Stimulated activated CD8-positive, alpha-beta memory T cell treated with anti-CD3 and anti-CD28 coated beads, Interleukin-12 subunit alpha, Interleukin-12 subunit beta, amount 100 ng/mL, for 24 hours (primary cell): ENCODE results near the gene SF1.

ENCODE experiments used
- DNase-seq: peaks from one replicate; pipeline ENCODE4 v3.0.0-alpha.2; 2020; ENCODE audit errors: extremely low read depth

SF1 gene

DNA sequence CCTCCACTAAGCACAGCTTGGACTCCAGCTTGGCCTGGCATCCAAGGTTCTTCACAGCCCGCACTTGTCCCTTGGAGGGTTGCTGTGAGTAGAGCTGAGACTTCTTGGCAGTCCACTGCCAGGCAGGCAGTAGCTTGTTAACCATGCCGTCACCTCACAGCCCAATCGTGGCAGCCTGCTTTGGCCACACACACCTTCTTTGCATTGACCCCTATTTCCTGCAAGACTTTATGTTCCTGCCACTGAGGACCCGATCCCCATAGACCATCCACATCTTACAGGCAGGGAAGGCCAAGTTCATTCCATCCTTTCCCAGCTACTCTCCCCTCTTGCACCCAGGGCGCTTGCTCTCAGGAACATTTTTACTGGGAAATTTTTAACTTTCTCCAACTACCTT lies 16.1 kb downstream of the SF1 start:
- DNase-seq: no peak

GRCh38 chr11:64760759-64761420 lies 17.5 kb downstream of the SF1 start:
- no peak for DNase-seq

- DNase-seq: no peak
Observed at GRCh38 chr11:64759722-64760719, 18.3 kb downstream of the SF1 start, which contains the start of gene PYGM. Gene PYGM, minus strand, starts transcription at chr11:64759974. Its CDS starts 76 bp downstream, at chr11:64759898.

DNA sequence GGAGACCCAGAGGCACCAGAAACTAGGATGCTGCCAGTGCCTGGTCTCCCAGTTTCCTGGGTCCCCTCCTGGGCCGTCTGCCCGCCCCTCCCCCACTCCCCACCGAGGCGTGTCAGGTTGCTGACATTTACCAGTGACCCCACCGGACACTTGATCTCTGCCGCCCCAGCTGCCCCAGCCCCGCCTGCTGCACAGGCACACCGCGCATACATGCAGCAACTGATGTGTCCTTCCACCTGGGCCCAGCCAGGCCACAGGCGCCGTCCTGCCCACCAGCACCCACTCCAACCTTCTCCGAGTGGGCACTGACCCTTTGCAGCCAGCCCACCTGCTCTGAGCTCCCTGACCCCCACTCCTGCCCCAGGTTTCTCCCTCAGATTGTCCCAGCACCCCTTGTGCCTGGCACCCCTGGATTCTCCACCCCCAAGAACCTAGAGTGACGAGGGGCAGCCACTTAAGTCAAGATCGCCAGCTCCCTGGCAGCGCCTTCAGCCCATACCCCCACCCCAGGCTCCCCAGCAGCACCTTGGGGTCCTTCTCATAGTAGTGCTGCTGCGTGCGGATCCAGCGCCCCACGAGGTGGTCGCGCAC lies 19.1 kb downstream of the SF1 start:
- DNase-seq: no peak

DNA sequence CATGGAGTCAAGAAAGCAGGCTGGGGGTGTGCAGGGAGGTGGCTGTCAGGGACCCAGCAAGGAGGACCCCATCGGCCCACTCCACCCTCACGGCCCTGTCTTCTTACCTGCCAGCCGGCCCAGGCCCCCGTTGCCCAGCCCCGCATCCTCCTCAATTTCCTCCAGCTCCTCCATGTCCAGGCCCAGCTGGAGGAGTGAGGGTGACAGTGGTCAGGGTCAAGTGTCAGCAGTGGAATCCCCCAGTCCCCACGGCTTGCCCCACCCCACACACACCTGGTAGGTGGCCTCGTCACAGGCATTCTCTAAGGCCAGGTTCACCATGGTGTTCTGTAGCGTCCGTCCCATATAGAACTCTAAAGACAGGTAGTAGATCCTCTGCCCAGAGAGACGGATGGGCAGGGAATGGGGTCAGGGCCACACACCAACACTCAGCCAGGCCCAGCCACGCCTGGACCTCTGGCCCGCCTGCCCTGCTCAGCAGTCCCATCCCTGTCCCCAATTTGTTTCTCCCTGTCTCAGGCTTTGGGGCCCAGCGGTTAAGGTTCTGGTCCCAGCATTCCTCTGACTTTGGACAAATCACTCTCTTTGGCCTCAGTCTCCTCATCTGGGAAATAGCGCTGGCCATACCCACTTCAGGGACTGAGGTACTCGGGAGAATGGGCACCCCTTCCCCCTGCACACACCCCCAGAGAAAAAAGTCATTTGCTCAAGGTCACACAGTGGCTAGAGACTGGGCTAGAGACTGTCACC lies 19.8 kb downstream of the SF1 start:
- DNase-seq: no peak

- DNase-seq: no peak
Observed at GRCh38 chr11:64757549-64758329, 20.6 kb downstream of the SF1 start.

GRCh38 chr11:64755681-64756361 lies 22.5 kb downstream of the SF1 start:
- DNase-seq: no peak

DNA sequence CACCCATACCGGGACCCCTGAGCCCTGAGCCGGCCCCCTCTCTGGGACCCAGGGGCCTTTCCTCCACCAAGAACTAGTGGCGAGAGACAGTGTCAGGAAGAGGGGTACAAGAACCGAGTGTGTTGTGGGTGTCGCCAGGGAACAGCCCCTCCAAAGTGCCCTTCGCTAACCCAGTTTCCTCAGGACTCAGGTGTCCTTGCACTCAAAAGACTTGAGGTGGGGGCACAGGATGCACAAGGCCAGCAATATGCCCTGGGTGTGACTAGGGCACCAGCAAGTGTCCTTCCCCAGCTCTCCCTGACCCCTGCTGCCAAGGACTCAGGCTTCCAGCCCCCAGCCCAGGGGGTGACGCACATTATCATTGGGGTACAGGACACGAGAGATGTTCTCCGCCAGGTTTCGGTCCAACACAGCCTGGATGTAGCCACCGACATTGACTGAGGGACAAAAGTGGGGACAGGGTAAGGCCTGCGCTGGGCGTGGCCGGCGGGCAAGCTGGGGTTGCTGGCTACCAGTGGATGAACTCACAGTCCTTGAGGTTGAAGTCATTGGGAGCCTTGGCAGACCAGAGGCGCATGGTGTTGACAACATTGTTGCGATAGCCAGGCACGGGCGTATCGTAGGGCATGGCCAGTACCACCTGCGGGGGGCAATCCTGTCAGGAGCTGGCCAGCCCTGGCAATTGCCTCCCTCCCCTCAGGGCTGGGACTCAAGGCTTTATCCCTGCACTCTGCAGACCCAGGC lies 23.3 kb downstream of the SF1 start:
- no peak for DNase-seq

- no peak for DNase-seq
Observed at GRCh38 chr11:64754124-64754918, 24.0 kb downstream of the SF1 start.

DNA sequence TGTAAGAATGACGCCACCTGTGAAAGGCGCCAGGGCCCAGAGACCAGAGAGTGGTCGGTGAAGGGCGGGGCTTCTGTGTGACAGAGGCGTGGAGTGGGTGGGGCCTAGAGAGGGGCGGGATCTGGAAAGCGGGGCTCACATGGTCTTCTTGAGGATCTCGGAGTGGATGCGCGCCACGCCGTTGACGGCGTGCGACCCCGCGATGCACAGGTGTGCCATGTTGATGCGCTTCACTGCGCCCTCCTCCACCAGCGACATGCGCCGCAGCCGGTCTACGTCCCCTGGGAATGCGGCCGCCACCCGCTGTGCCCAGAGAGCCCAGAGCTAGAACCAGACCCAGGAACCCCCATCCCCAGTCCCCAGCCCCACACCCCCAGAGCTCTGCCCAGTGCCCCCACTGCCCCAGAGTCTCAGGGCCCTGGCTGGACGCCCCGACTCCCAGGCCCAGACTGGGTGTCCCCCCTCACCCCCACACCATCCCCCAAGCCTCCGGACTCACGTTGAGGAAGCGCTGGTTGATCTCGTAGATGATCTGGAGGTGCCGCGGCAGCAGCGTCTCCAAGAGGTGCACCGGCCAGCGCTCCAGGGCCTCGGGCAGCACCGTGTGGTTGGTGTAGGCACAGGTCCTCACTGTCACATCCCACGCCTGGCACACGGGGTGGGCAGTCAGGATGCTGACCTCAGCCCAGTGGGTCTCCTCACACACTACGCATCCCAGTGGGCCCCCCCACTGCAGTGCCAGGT lies 24.8 kb downstream of the SF1 start:
- no peak for DNase-seq

- DNase-seq: no peak
Observed at GRCh38 chr11:64753019-64753379, 25.3 kb downstream of the SF1 start.

GRCh38 chr11:64752175-64752970 lies 26.0 kb downstream of the SF1 start:
- no peak for DNase-seq

DNA sequence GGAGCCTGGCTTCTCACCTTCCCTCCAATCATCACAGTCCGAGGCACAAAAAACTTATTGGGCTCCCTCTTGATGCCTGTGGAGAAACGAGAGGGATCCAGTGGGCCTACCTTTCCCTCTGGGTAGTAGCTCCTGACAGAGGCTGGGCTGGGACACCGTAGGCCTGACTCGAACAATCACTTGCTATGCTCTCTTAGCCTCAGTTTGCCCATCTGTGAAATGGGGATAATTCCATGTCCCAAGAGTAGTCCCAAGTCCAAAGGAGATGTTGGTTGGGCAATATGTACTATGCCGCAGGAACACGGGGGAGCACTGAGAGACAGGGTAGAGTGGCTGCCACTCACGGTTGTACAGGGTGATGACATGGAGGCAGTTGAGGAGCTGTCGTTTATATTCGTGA lies 26.8 kb downstream of the SF1 start:
- DNase-seq: no peak

DNA sequence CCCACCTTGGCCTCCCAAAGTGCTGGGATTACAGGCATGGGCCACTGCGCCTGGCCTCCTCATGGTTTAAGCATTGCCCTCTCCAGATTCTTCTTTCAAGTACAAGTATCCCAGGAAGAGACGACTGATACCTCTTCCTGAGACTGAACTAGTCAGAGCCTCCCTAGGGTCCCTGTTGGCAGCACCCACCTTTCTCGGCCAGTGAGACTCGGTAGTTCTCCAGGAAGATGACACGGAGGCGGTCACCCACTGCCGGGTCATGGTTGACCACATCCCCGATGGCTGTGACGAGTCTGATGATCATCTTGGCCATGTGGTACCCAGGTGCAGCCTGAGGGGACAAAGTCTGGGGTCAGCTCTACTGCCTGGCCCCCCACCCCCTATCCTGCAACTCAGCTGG lies 27.2 kb downstream of the SF1 start:
- no peak for DNase-seq

DNA sequence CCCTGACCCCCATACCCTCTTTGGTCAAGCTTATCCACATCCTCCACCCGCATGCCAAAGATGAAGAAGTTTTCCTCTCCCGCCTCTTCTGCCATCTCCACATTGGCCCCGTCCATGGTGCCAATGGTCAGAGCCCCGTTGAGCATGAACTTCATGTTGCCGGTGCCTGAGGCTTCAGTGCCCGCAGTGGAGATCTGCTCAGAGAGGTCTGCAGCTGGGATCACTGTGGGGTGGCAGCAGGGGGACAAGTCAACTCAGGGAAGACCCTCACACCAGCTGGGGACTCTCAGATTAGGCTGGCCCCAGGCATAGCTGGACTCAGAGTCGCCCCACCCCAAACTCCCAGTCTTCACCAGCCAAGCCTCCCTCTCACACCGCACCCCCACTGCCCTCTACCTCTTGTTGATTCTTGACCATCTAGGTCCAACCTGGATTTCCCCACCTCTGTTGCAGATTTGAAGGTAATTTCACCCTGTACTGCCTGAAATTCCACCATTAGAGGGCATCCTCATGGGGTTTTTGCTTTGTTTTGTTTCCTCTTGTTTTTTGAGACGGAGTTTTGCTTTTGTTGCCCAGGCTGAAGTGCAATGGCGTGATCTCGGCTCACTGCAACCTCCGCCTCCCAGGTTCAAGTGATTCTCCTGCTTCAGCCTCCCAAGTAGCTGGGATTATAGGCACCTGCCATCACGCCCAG lies 27.8 kb downstream of the SF1 start:
- no peak for DNase-seq

GRCh38 chr11:64747961-64748665 lies 30.2 kb downstream of the SF1 start:
- no peak for DNase-seq
